ENCODE data around the gene DCDC2B.
A peak's percentile ranks its signal among the peaks of the same experiment; 100 is the strongest.

Gene DCDC2B

GRCh38 chr1:32197074-32197473 is 11.8 kb upstream of the DCDC2B start:
- Histone ChIP-seq H3K9ac (ENCODE audit: low read length) (no peak overlapping the region), H3K27ac (ENCODE audit: low read depth, low read length) (no peak overlapping the region), H3K9me3 (ENCODE audit: control insufficient read depth, insufficient read depth, low read depth, low read length) (no peaks in the 10 kb centered on the region)

DNA sequence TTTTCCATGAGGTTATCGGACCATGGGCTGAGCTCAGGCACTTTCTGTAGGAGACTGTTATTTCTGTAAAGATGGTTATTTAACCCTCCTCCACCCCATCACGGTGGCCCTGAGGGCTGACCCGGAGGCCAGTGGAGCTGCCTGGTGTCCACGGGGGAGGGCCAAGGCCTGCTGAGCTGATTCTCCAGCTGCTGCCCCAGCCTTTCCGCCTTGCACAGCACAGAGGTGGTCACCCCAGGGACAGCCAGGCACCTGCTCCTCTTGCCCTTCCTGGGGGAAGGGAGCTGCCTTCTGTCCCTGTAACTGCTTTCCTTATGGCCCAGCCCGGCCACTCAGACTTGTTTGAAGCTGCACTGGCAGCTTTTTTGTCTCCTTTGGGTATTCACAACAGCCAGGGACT is 11.1 kb upstream of the DCDC2B start:
- Histone ChIP-seq H3K36me3 (ENCODE audit: control insufficient read depth, insufficient read depth, low read length) (peaks cover 58% of the 10 kb centered on the region), H3K9me3 (ENCODE audit: control insufficient read depth, insufficient read depth, low read depth, low read length) (no peaks in the 10 kb centered on the region), H3K27me3 (ENCODE audit: control insufficient read depth, insufficient read depth, low read length) (no peaks in the 10 kb centered on the region), H3K27ac (ENCODE audit: low read depth, low read length) (no peak overlapping the region), H3K9ac (ENCODE audit: low read length) (no peak overlapping the region), H3K4me1 (ENCODE audit: control insufficient read depth, insufficient read depth, low read length) (peaks cover 21% of the 10 kb centered on the region), H3K4me3 (ENCODE audit: low read depth, low read length) (no peak overlapping the region)

More at GRCh38 chr1:32197074-32197473, 11.8 kb upstream of the DCDC2B start:
- no peaks in the 10 kb centered on the region for H3K27me3 ChIP-seq (ENCODE audit: control insufficient read depth, insufficient read depth, low read length)
- no peak overlapping the region for H3K4me3 ChIP-seq (ENCODE audit: low read depth, low read length)
- peaks cover 65% of the 10 kb centered on the region for H3K36me3 ChIP-seq (ENCODE audit: control insufficient read depth, insufficient read depth, low read length)
- H3K4me1 ChIP-seq (ENCODE audit: control insufficient read depth, insufficient read depth, low read length), result peaks cover 21% of the 10 kb centered on the region

GRCh38 chr1:32198237-32199042 is 10.4 kb upstream of the DCDC2B start:
- H3K9ac ChIP-seq (ENCODE audit: low read length), result no peak overlapping the region
- no peak overlapping the region for H3K27ac ChIP-seq (ENCODE audit: low read depth, low read length)
- H3K36me3 ChIP-seq (ENCODE audit: control insufficient read depth, insufficient read depth, low read length), result peaks cover 52% of the 10 kb centered on the region
- no peaks in the 10 kb centered on the region for H3K27me3 ChIP-seq (ENCODE audit: control insufficient read depth, insufficient read depth, low read length)
- peaks cover 21% of the 10 kb centered on the region for H3K4me1 ChIP-seq (ENCODE audit: control insufficient read depth, insufficient read depth, low read length)
- no peak overlapping the region for H3K4me3 ChIP-seq (ENCODE audit: low read depth, low read length)
- no peaks in the 10 kb centered on the region for H3K9me3 ChIP-seq (ENCODE audit: control insufficient read depth, insufficient read depth, low read depth, low read length)

DNA sequence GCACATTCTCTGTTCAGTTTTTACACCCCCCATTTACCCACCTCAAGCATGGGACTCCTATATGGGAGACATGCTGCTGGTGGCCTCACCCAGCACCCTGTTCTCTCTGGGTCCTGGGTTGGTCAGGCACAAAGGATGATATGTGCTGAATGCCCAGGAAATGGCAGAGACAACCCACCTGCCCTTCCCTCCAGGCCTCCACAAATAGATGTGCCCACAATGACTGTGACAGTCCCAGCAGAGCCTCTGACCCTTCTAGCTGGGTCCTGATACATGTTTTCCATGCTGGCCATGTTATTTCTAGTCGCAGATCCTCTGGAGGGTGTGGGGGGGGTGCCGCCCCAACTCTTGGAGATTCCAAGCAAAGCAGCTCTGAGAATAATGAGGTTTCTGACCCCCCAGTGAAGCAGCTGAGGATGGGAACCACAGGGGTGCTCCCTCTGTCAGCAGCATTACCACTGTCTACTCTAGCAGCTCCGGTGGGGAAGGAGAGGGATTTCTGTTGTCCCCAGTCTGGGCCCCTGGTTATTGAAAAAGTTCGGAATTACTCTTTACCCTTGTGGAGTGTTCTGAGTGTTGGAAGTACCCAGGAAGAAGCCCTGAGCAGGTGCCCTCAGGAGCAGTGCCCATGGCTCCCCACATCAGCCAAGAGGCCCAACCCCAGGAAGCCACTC is 9.7 kb upstream of the DCDC2B start:
- Histone ChIP-seq H3K4me1 (ENCODE audit: control insufficient read depth, insufficient read depth, low read length) (peaks cover 21% of the 10 kb centered on the region), H3K9ac (ENCODE audit: low read length) (no peak overlapping the region), H3K27ac (ENCODE audit: low read depth, low read length) (no peak overlapping the region), H3K36me3 (ENCODE audit: control insufficient read depth, insufficient read depth, low read length) (peaks cover 44% of the 10 kb centered on the region), H3K27me3 (ENCODE audit: control insufficient read depth, insufficient read depth, low read length) (peaks cover 1% of the 10 kb centered on the region; the same call in 1 of the 2 replicates), H3K9me3 (ENCODE audit: control insufficient read depth, insufficient read depth, low read depth, low read length) (no peaks in the 10 kb centered on the region), H3K4me3 (ENCODE audit: low read depth, low read length) (peak overlapping the region; percentile 66; the same call in 1 of the 2 replicates)

DNA sequence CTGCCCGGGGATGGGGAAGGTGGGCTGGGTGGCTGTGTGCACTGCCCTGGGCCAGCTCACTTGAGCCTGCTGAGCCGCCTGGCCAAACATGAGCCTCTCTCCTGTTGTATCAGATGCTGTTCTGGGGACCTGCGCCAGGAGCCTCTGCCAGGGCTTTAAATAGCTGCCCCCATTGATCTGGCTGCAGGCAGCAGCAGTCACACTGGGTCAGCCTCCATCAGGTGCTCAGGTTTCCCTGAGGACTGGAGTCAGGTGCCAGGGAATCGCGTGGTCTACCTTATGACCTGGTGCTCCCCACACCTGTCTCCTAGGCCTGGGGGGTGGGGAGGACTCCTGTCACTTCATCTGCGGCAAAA is 9.2 kb upstream of the DCDC2B start:
- Histone ChIP-seq H3K36me3 (ENCODE audit: control insufficient read depth, insufficient read depth, low read length) (peaks cover 39% of the 10 kb centered on the region), H3K9me3 (ENCODE audit: control insufficient read depth, insufficient read depth, low read depth, low read length) (no peaks in the 10 kb centered on the region), H3K9ac (ENCODE audit: low read length) (no peak overlapping the region), H3K27ac (ENCODE audit: low read depth, low read length) (no peak overlapping the region), H3K27me3 (ENCODE audit: control insufficient read depth, insufficient read depth, low read length) (peaks cover 7% of the 10 kb centered on the region; the same call in 1 of the 2 replicates), H3K4me1 (ENCODE audit: control insufficient read depth, insufficient read depth, low read length) (peaks cover 21% of the 10 kb centered on the region), H3K4me3 (ENCODE audit: low read depth, low read length) (peak overlapping the region; percentile 66)

- Histone ChIP-seq H3K27me3 (ENCODE audit: control insufficient read depth, insufficient read depth, low read length) (peaks cover 8% of the 10 kb centered on the region; the same call in 1 of the 2 replicates), H3K27ac (ENCODE audit: low read depth, low read length) (no peak within 1 kb of the TSS), H3K9me3 (ENCODE audit: control insufficient read depth, insufficient read depth, low read depth, low read length) (no peaks in the 10 kb centered on the region), H3K9ac (ENCODE audit: low read length) (peak within 1 kb of the TSS; percentile 40), H3K36me3 (ENCODE audit: control insufficient read depth, insufficient read depth, low read length) (peaks cover 32% of the 10 kb centered on the region), H3K4me1 (ENCODE audit: control insufficient read depth, insufficient read depth, low read length) (peaks cover 25% of the 10 kb centered on the region), H3K4me3 (ENCODE audit: low read depth, low read length) (peak within 1 kb of the TSS; percentile 66)
Measured at GRCh38 chr1:32200226-32201010, 8.5 kb upstream of the DCDC2B start, which contains the start of gene CCDC28B. TSS of gene CCDC28B (plus strand) at chr1:32200595. CDS start at chr1:32201936, 1,341 bp downstream.

- H3K4me1 ChIP-seq (ENCODE audit: control insufficient read depth, insufficient read depth, low read length), result peaks cover 27% of the 10 kb centered on the region
- H3K27me3 ChIP-seq (ENCODE audit: control insufficient read depth, insufficient read depth, low read length), result peaks cover 8% of the 10 kb centered on the region; the same call in 1 of the 2 replicates
- H3K9me3 ChIP-seq (ENCODE audit: control insufficient read depth, insufficient read depth, low read depth, low read length), result no peaks in the 10 kb centered on the region
- H3K27ac ChIP-seq (ENCODE audit: low read depth, low read length), result no peak overlapping the region
- peak overlapping the region; percentile 66 for H3K4me3 ChIP-seq (ENCODE audit: low read depth, low read length)
- peak overlapping the region; percentile 32 for H3K9ac ChIP-seq (ENCODE audit: low read length)
- peaks cover 24% of the 10 kb centered on the region for H3K36me3 ChIP-seq (ENCODE audit: control insufficient read depth, insufficient read depth, low read length)
Measured at GRCh38 chr1:32201011-32201855, 7.7 kb upstream of the DCDC2B start.

DNA sequence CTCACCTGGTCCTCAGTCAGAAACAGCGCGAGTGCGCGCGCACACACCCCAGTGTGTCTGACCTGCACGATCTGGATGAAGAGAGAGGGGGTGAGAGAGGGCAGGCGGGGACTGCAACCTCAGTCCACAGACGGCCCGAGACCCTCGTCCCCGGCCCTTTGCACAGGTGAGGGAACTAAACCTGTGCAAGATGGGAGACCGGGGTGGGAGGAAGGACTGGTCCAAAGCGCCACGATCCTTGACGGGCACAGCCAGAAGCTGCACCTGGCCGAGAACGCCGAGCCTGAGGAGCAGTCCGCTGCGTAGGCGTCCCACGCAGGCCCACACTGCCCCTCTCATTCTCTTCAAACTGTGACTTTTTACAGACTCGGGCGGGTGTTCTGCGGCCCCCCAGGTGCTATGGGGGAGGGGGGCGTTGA is 3.9 kb upstream of the DCDC2B start:
- H3K9ac ChIP-seq (ENCODE audit: low read length), result peak overlapping the region; percentile 61
- H3K4me3 ChIP-seq (ENCODE audit: low read depth, low read length), result peak overlapping the region; percentile 89
- H3K4me1 ChIP-seq (ENCODE audit: control insufficient read depth, insufficient read depth, low read length), result peaks cover 17% of the 10 kb centered on the region

GRCh38 chr1:32205401-32206370 is 3.2 kb upstream of the DCDC2B start, which contains the start of gene IQCC:
TSS of gene IQCC (plus strand) at chr1:32205671. CDS start at chr1:32205682, 11 bp downstream.
- peaks cover 11% of the 10 kb centered on the region; the same call in 1 of the 2 replicates for H3K36me3 ChIP-seq (ENCODE audit: control insufficient read depth, insufficient read depth, low read length)
- H3K9me3 ChIP-seq (ENCODE audit: control insufficient read depth, insufficient read depth, low read depth, low read length), result no peaks in the 10 kb centered on the region
- peak within 1 kb of the TSS; percentile 89 for H3K4me3 ChIP-seq (ENCODE audit: low read depth, low read length)
- H3K27me3 ChIP-seq (ENCODE audit: control insufficient read depth, insufficient read depth, low read length), result peaks cover 8% of the 10 kb centered on the region; the same call in 1 of the 2 replicates
- peaks cover 16% of the 10 kb centered on the region for H3K4me1 ChIP-seq (ENCODE audit: control insufficient read depth, insufficient read depth, low read length)
- peak within 1 kb of the TSS; percentile 84 for H3K9ac ChIP-seq (ENCODE audit: low read length)
- no peak within 1 kb of the TSS; the same call in 1 of the 2 replicates for H3K27ac ChIP-seq (ENCODE audit: low read depth, low read length)

More for the DNA sequence above, 3.9 kb upstream of the DCDC2B start:
- Histone ChIP-seq H3K36me3 (ENCODE audit: control insufficient read depth, insufficient read depth, low read length) (peaks cover 11% of the 10 kb centered on the region; the same call in 1 of the 2 replicates), H3K27me3 (ENCODE audit: control insufficient read depth, insufficient read depth, low read length) (peaks cover 8% of the 10 kb centered on the region; the same call in 1 of the 2 replicates), H3K27ac (ENCODE audit: low read depth, low read length) (no peak overlapping the region), H3K9me3 (ENCODE audit: control insufficient read depth, insufficient read depth, low read depth, low read length) (no peaks in the 10 kb centered on the region)
